ENCODE data around the gene PPP6R3.
"Not testable (repeated sequence)": the region's sequence is repeated elsewhere in the genome, so short reads cannot be mapped to it uniquely, and the experiment has no call there.

Gene PPP6R3

GRCh38 chr11:68425866-68426380, 34.6 kb upstream of the PPP6R3 start:
- Mint-ChIP-seq H3K4me1 (peaks cover 2% of the 10 kb centered on the region), H3K27ac (no peak overlapping the region), H3K36me3 (peaks cover 18% of the 10 kb centered on the region), H3K4me3 (no peak overlapping the region), H3K9me3 (peaks cover 7% of the 10 kb centered on the region), H3K27me3 (no peaks in the 10 kb centered on the region)
- DNase-seq (ENCODE audit: low spot score in 2 of 2) = no peak
- no peak for ATAC-seq (ENCODE audit: low read depth)

- H3K36me3 Mint-ChIP-seq = peaks cover 18% of the 10 kb centered on the region
- H3K27ac Mint-ChIP-seq = no peak overlapping the region
- no peaks in the 10 kb centered on the region for H3K4me1 Mint-ChIP-seq
- H3K4me3 Mint-ChIP-seq = no peak overlapping the region
- no peaks in the 10 kb centered on the region for H3K27me3 Mint-ChIP-seq
- H3K9me3 Mint-ChIP-seq = peaks cover 7% of the 10 kb centered on the region
- DNase-seq (ENCODE audit: low spot score in 2 of 2) (no peak), ATAC-seq (ENCODE audit: low read depth) (no peak)
These were observed 30.9 kb upstream of the PPP6R3 start for GRCh38 chr11:68429661-68430060.

- H3K9me3 Mint-ChIP-seq = peaks cover 7% of the 10 kb centered on the region
- peaks cover 18% of the 10 kb centered on the region for H3K36me3 Mint-ChIP-seq
- no peak for ATAC-seq (ENCODE audit: low read depth)
- H3K4me1 Mint-ChIP-seq = no peaks in the 10 kb centered on the region
- no peak for DNase-seq (ENCODE audit: low spot score in 2 of 2)
- H3K4me3 Mint-ChIP-seq = no peak overlapping the region
- no peak overlapping the region for H3K27ac Mint-ChIP-seq
- H3K27me3 Mint-ChIP-seq = no peaks in the 10 kb centered on the region
These were observed 30.2 kb upstream of the PPP6R3 start for GRCh38 chr11:68430384-68430783.

GRCh38 chr11:68430801-68431200, 29.8 kb upstream of the PPP6R3 start:
- Mint-ChIP-seq H3K27me3 (no peaks in the 10 kb centered on the region), H3K9me3 (peaks cover 7% of the 10 kb centered on the region), H3K4me1 (no peaks in the 10 kb centered on the region), H3K4me3 (no peak overlapping the region), H3K27ac (no peak overlapping the region), H3K36me3 (peaks cover 18% of the 10 kb centered on the region)
- DNase-seq (ENCODE audit: low spot score in 2 of 2) = no peak
- ATAC-seq (ENCODE audit: low read depth) = no peak

GRCh38 chr11:68431984-68432645, 28.4 kb upstream of the PPP6R3 start:
- Mint-ChIP-seq H3K27ac (no peak overlapping the region), H3K36me3 (peaks cover 18% of the 10 kb centered on the region), H3K9me3 (peaks cover 7% of the 10 kb centered on the region), H3K4me3 (no peak overlapping the region), H3K4me1 (no peaks in the 10 kb centered on the region), H3K27me3 (no peaks in the 10 kb centered on the region)
- DNase-seq (ENCODE audit: low spot score in 2 of 2) = no peak
- ATAC-seq (ENCODE audit: low read depth) = no peak

GRCh38 chr11:68432874-68433273, 27.7 kb upstream of the PPP6R3 start:
- no peaks in the 10 kb centered on the region for H3K27me3 Mint-ChIP-seq
- ATAC-seq (ENCODE audit: low read depth) (no peak), DNase-seq (ENCODE audit: low spot score in 2 of 2) (no peak)
- peaks cover 7% of the 10 kb centered on the region for H3K9me3 Mint-ChIP-seq
- H3K4me3 Mint-ChIP-seq = no peak overlapping the region
- H3K27ac Mint-ChIP-seq = no peak overlapping the region
- peaks cover 18% of the 10 kb centered on the region for H3K36me3 Mint-ChIP-seq
- no peaks in the 10 kb centered on the region for H3K4me1 Mint-ChIP-seq

GRCh38 chr11:68433541-68433940, 27.0 kb upstream of the PPP6R3 start:
- no peaks in the 10 kb centered on the region for H3K4me1 Mint-ChIP-seq
- H3K4me3 Mint-ChIP-seq = no peak overlapping the region
- H3K36me3 Mint-ChIP-seq = peaks cover 15% of the 10 kb centered on the region
- no peaks in the 10 kb centered on the region for H3K27me3 Mint-ChIP-seq
- DNase-seq (ENCODE audit: low spot score in 2 of 2) (no peak), ATAC-seq (ENCODE audit: low read depth) (no peak)
- no peak overlapping the region for H3K27ac Mint-ChIP-seq
- H3K9me3 Mint-ChIP-seq = peaks cover 7% of the 10 kb centered on the region

GRCh38 chr11:68434159-68434558, 26.4 kb upstream of the PPP6R3 start:
- not testable (repeated sequence) for DNase-seq (ENCODE audit: low spot score in 2 of 2); H3K4me3 Mint-ChIP-seq; H3K9me3 Mint-ChIP-seq; H3K27ac Mint-ChIP-seq; ATAC-seq (ENCODE audit: low read depth); H3K4me1 Mint-ChIP-seq; H3K27me3 Mint-ChIP-seq
- peaks cover 12% of the 10 kb centered on the region for H3K36me3 Mint-ChIP-seq

GRCh38 chr11:68436162-68436888, 24.2 kb upstream of the PPP6R3 start:
- DNase-seq (ENCODE audit: low spot score in 2 of 2) = no peak

GRCh38 chr11:68436985-68437926, 23.3 kb upstream of the PPP6R3 start:
- ATAC-seq (ENCODE audit: low read depth) = no peak
- Mint-ChIP-seq H3K9me3 (no peaks in the 10 kb centered on the region), H3K4me1 (peaks cover 7% of the 10 kb centered on the region), H3K36me3 (no peaks in the 10 kb centered on the region), H3K4me3 (no peak overlapping the region), H3K27ac (no peak overlapping the region), H3K27me3 (no peaks in the 10 kb centered on the region)
- DNase-seq (ENCODE audit: low spot score in 2 of 2) = no peak

More at GRCh38 chr11:68436162-68436888, 24.2 kb upstream of the PPP6R3 start:
- Mint-ChIP-seq H3K4me3 (no peak overlapping the region), H3K27me3 (no peaks in the 10 kb centered on the region), H3K36me3 (no peaks in the 10 kb centered on the region), H3K9me3 (no peaks in the 10 kb centered on the region), H3K4me1 (peaks cover 3% of the 10 kb centered on the region), H3K27ac (no peak overlapping the region)
- no peak for ATAC-seq (ENCODE audit: low read depth)

- no peaks in the 10 kb centered on the region for H3K36me3 Mint-ChIP-seq
- no peak overlapping the region for H3K4me3 Mint-ChIP-seq
- no peaks in the 10 kb centered on the region for H3K9me3 Mint-ChIP-seq
- DNase-seq (ENCODE audit: low spot score in 2 of 2) (no peak), ATAC-seq (ENCODE audit: low read depth) (no peak)
- no peaks in the 10 kb centered on the region for H3K27me3 Mint-ChIP-seq
- peaks cover 7% of the 10 kb centered on the region for H3K4me1 Mint-ChIP-seq
- no peak overlapping the region for H3K27ac Mint-ChIP-seq
These were observed 22.5 kb upstream of the PPP6R3 start for GRCh38 chr11:68437927-68438657.

- no peak overlapping the region for H3K4me3 Mint-ChIP-seq
- DNase-seq (ENCODE audit: low spot score in 2 of 2) (no peak), ATAC-seq (ENCODE audit: low read depth) (no peak)
- H3K27ac Mint-ChIP-seq = no peak overlapping the region
- no peaks in the 10 kb centered on the region for H3K9me3 Mint-ChIP-seq
- peaks cover 7% of the 10 kb centered on the region for H3K4me1 Mint-ChIP-seq
- no peaks in the 10 kb centered on the region for H3K36me3 Mint-ChIP-seq
- no peaks in the 10 kb centered on the region for H3K27me3 Mint-ChIP-seq
These were observed 21.8 kb upstream of the PPP6R3 start for GRCh38 chr11:68438658-68439259.
